Measurements from ENCODE around the gene BARHL2.

BARHL2 gene

DNA sequence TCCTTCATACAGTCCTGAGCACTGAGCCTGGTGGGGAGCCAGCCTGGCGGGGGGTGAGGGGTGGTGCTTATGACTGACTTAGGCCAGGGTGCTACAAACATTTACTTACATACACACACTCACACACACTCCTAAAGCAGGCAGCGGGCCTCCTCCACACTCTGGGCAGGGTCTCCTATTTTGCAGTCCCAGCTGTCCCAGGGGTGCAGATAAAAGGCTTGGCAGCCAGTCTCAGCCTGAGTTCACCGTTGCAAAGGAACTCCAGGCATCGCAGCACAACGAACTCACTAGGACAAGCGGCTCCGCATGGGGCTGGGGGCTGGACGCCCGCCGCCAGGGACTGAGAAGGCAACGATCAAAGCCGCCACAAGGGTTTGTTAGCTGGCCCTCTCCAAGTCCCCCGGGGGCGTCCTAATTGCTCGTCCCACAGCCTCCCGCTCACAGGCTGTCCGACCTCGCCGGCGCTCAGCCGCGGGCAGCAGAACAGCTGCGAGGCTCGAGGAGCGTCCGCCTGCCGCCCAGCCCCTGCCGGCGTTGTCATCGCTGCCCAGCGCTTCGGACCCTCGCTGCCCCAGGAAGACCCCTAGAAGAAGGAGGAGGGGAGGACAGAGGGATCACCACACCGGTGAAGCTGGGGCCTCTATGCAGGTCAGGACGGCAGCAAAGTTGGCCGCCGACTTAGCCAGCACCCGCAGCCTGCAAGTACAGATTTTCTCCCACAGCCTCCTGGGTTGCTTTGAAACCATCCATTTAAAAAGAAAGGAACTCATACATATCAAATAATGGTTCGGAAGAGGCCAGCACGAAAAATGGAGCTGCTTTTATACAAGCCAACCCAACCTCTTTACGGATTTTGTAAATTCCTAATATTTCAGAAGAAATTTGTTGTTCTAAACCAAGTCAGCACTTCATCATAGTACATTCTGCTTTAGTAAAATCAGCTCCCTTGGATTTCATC, 6.2 kb downstream of the BARHL2 start:
- DNase-seq (ENCODE audit: low read depth), result no peak

DNA sequence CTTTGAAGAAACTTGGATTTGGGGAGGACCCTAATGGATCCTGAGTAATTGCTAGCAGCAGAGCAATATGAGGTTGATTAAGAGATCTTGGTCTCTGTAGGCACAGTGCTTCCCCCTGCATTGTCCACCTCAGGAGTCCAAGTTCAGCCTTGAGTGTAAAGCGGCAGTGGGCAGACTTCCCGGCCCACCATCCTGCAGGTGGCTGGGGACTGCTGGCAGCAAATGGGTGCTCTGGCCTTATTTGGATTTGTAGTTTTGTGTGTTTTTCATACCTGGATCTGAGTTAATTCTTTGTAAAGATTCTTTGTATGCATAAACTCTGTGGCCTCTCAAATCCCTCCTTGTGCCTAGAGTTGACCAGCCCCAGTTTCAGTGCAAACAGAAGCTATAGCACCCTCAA, 7.6 kb downstream of the BARHL2 start:
- no peak for DNase-seq (ENCODE audit: low read depth)

DNA sequence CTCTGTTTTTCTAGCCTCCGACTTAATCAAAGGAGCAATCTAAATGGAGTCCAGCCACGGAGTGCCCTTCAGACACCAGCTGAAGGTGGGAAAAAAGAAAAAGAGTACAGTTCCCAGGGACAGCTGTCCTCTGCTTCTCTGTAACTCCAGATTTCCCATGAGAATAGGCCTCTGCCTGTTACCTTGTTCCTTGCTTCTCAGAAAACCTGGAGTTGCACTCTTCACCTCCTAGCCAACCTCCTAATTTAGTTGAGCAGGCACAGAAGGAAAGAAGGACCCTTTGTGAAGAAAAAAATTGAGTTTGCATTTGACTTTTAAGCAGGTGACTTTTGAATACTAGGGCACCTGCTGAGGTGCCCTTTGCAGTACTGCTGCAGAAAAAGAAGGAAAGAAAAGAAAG, 8.3 kb downstream of the BARHL2 start:
- no peak for DNase-seq (ENCODE audit: low read depth)

DNA sequence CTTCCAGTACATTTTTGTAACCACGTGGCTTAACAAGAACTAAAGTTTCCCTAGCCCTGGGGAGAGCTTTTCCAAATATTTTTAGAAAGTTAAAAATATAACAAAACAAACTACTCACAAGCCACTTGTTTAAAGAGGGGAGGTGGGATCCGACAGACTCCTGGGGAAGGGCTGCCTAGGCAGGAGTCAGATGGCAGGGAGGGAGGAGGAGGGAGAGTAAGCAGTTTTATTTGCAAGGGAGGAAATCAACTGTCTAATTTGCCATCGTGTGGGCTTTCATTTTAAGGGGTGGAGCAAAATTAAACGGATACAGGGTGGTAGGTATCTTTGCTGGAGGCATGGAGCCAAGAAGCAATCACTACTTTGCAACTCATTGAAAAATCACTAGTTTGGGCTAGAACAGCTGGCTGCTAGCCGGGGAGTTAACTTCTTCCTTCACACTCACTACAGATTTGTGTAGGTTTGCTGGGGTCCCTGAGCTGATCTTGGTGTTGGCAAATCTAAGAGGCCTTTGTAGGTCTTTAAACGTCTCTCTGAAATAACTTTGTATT, 8.8 kb downstream of the BARHL2 start:
- DNase-seq (ENCODE audit: low read depth), result no peak

DNA sequence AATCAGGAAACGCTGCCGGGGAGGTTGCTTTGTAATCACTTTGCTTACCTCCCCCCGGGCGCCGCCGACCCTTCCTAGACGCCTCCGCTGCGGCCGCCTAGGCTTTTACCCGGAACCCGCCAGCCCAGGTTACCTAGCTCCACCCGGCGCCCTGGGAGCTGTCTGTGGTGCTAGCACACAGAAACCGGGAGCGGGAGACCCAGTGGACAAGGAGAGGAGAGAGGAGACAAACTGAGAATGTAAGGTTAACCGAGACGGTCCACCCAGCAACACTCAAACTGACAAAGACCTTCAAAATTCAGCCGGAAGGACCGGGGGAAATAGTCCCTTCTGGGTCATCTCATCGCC, 9.8 kb downstream of the BARHL2 start:
- no peak for DNase-seq (ENCODE audit: low read depth)

DNA sequence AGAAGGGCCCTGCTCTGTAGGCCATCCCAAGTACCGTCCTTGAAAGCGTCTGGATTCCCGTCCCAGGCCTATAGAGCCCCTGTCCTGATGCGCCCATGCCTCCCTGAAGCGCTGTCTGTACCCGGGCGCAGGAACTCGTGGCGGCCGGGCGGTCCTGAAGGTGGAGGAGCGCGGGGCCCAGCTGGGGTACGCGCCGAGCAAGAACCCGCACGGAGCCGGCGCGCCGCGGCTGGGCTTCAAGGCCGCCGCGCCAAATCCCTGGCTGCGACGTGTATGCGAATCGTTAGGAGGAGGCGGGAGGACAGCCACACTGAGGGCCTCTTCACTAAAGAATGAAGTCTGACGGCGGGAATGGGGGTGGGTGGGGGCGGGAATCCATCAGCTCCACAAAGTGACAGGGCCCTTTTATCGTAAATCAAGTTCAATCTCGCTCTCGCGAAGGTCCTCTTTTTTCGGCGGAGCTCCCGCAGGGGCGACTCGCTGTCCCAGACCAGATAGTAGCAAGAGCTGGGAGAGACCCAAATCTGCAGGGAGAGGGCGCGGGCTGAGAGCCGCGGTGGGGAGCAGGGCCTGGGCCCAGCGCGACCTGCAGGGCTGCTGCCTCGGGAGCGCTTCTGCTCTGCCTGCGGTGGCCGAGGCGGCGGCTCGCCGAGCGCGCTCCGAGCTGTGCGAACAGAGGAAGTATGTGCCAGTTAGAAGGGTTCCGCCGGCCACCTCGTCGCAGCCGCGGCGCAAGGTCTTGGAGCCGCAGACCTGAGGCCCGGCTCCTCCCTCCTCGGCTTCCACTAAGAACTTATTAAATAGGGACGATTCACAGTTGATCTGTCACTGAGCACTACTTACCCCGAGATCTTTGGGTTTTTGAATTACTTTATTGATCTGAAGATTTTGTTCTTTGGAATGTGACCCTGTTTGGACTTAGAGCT, 10.4 kb downstream of the BARHL2 start:
- DNase-seq (ENCODE audit: low read depth), result no peak

DNA sequence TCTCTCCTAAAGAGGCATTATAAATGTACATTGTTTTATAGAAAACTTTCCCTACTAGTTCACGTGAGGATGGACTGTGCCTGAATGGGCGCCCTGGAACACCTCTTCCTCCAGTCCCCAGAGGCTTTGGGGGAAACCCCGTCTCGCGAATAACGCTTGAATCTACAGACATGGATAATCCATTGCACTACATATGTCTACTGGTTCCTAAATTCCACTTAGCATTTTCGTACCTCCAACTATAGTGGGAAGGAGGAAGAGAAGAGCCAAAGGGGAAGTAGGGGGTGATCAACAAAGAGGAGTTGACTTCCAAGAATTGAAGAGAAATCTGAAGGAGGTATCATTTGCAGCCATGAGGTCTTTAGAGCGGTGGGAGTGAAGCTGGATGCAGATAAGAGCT, 11.1 kb downstream of the BARHL2 start:
- no peak for DNase-seq (ENCODE audit: low read depth)

DNA sequence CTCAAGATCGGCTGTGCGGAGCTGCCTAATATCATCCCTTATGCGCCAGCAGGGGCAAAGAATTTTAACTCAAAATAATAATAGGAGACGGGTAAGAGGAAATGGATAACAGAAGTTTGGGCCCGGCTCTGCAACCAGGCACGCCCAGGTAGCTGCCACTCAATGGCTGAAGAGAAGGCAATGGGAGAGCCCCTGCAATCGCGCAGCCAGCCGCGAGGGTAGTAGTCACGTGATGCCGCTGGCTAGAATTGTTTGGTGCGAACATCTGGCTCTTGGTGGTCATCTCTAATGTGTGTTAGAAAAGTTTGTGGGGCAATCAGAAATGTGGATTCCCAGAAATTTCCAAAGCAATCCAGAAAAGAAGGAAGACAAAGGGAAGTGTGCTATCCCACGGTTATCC, 12.3 kb downstream of the BARHL2 start:
- DNase-seq (ENCODE audit: low read depth), result no peak

DNA sequence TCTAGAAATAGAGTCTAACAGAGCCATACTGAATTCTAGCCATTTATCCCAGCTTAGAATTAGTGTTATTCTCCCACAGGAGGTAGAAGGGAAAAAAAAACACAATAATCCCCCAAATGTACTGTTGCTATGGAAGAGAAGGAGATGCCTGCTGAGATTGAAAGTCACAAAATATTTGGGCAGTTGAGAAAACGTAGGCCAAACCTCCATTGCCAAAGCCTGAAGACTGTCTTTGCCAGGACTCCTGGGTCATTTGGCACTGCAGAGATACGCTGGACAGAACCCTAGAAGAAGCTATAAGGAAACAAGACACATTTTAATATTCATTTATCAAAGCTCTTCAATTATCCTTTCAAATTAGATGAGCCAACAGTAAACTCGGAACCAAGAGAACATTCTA, 22.3 kb downstream of the BARHL2 start:
- no peak for DNase-seq (ENCODE audit: low read depth)

DNA sequence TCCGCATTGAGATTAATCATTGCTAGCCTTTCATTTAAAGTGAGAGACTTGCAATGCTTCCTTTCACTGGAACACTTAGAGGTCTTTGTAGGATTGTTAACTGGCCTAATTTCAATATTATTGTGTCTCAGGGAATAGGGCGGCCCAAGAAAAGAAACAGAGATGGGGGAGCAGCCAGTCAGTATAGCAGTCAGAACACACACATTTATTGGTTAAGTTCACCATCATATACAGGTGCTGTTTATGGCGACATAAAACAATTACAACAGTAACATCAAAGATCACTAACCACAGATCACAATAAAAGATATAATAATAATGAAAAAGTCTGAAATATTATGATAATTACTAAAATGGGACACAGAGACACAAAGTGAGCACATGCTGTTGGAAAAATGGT, 29.4 kb downstream of the BARHL2 start:
- no peak for DNase-seq (ENCODE audit: low read depth)

DNA sequence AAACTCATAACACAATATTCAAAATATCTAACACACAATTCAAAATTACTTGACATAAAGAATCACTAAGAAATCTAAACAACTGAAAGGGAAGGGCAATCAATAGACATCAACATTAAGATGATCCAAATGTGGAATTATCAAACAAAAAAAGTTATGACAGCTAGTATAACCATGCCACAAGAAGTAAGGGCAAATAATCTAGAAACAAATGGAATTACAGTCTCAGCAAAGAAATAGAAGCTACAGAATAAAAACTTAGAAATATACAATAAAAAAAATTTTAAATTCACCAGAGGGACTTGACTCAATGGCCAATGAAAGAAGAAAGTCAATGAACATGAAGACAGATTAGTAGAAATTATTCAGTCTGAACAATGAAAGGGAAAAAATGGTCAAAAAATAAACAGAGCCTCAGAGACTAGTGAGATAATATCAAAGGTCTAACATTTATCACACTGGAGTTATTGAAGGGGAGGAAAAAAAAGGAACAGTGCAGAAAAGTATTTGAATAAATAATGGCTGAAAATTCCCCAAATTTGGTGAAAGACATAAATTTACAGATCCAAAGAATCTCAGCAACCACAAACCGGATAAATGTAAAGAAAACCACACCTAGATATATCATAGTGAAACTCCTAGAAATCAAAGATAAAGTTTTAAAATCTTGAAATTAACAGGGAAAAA, 41.8 kb downstream of the BARHL2 start:
- DNase-seq (ENCODE audit: low read depth), result no peak

DNA sequence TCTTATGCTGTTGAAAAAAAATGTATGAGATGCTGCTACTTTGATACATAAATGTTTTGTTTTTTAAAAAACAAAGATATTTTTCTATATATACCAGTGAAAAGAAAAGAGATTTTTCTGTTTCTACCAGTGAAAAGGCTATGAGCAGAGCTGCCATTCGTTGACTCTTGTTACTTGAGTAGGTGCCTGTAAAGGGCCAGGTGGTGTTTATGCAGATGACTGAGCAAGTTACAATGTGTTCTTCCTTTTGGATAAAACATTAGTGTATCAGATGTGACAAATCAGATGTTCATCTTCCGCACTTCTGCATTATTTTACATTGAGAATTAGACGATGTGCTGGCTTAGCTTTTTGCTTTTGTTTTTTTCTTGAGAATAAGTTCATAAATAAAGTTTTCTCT, 45.4 kb downstream of the BARHL2 start:
- DNase-seq (ENCODE audit: low read depth), result no peak

DNA sequence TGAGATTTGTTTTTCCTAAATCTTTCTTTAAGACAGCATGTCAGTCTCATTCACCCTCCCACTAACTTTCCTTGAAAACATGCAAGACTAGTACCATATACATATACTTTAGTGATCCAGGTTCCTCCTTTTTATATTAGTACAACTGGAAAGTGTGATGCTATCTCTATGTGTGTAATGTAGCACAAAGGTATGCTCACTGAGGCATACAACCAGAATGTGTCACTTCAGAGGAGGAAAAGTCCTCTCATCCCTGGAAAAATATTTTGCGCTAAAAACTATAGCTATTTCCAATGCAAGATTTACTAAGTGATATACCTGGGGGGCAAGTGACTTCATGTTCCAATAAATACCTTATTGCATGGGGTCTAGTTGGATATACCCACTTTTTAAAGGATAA, 45.9 kb downstream of the BARHL2 start:
- no peak for DNase-seq (ENCODE audit: low read depth)
